Liver (tissue), 9 donors: ENCODE results near the gene SLC6A5. TPM values are rescaled to one million over a fixed set of nuclear protein-coding genes. Genes with fewer than 3 reads are reported as not detected.
A peak's percentile ranks its signal among the peaks of the same experiment; 100 is the strongest.

Experiments used
- DNase-seq: peaks from one replicate; pipeline ENCODE4 v3.0.0-alpha.2; 2017; ENCODE audit warnings: low spot score
- H3K27ac ChIP-seq, 2 donors: one replicate each; pipeline ENCODE4 v1.7.0; 2013; ENCODE audit warnings: inconsistent platforms in 2 of 2, low read length in 2 of 2, control low read depth in 1 of 2, low read depth in 1 of 2, mild to moderate bottlenecking in 1 of 2
- H3K27me3 ChIP-seq, 4 donors: one replicate each; pipeline versions ENCODE4 v1.6.1 to v1.7.0; 2013; ENCODE audit warnings: low read length in 3 of 4, inconsistent platforms in 1 of 4, mild to moderate bottlenecking in 1 of 4, moderate library complexity in 1 of 4; ENCODE audit not compliant: control insufficient read depth in 4 of 4, insufficient read depth in 4 of 4
- H3K36me3 ChIP-seq, 4 donors: one replicate each; pipeline versions ENCODE4 v1.6.1 to v1.7.0; 2013; ENCODE audit warnings: low read length in 3 of 4, mild to moderate bottlenecking in 3 of 4, low read depth in 1 of 4, moderate library complexity in 1 of 4; ENCODE audit not compliant: control insufficient read depth in 4 of 4, insufficient read depth in 3 of 4
- H3K4me1 ChIP-seq, 4 donors: one replicate each; pipeline versions ENCODE4 v1.6.1 to v1.7.0; 2013; ENCODE audit warnings: low read length in 3 of 4, mild to moderate bottlenecking in 3 of 4, moderate library complexity in 1 of 4; ENCODE audit not compliant: control insufficient read depth in 4 of 4, insufficient read depth in 4 of 4
- H3K4me3 ChIP-seq, 3 donors: one replicate each; pipeline versions ENCODE4 v1.6.1 to v1.7.0; 2013; ENCODE audit warnings: low read length in 3 of 3, control low read depth in 1 of 3, low read depth in 1 of 3, mild to moderate bottlenecking in 1 of 3
- H3K9ac ChIP-seq, 2 donors: one replicate each; pipeline ENCODE4 v1.7.0; 2013; ENCODE audit warnings: low read length in 2 of 2, mild to moderate bottlenecking in 2 of 2, moderate library complexity in 2 of 2, control low read depth in 1 of 2, low read depth in 1 of 2
- H3K9me3 ChIP-seq, 4 donors: one replicate each; pipeline versions ENCODE4 v1.6.1 to v1.7.0; 2013; ENCODE audit warnings: low read length in 3 of 4; ENCODE audit not compliant: control insufficient read depth in 4 of 4
- EGR1 ChIP-seq, 2 donors: IDR thresholded peaks; 2 replicates each; pipeline ENCODE4 v1.6.1; 2016 to 2018; ENCODE audit warnings: antibody characterized with exemption in 2 of 2, low read depth in 2 of 2
- RAD21 ChIP-seq, 2 donors: IDR thresholded peaks; 2 replicates each; pipeline ENCODE4 v1.6.1; 2016; ENCODE audit warnings: antibody characterized with exemption in 2 of 2, mild to moderate bottlenecking in 2 of 2
- RXRA ChIP-seq, 2 donors: IDR thresholded peaks; 2 replicates each; pipeline ENCODE4 v1.6.1; 2017 to 2018; ENCODE audit warnings: antibody characterized with exemption in 2 of 2, mild to moderate bottlenecking in 1 of 2
- SP1 ChIP-seq: IDR thresholded peaks from 2 replicates; pipeline ENCODE4 v1.6.1; 2018; ENCODE audit warnings: antibody characterized with exemption, mild to moderate bottlenecking
- TAF1 ChIP-seq: conservative IDR thresholded peaks from 2 replicates; pipeline ENCODE4 v1.6.1; 2016; ENCODE audit warnings: antibody characterized with exemption, mild to moderate bottlenecking
- YY1 ChIP-seq: IDR thresholded peaks from 2 replicates; pipeline ENCODE4 v1.6.1; 2016; ENCODE audit warnings: antibody characterized with exemption, mild to moderate bottlenecking
- WGBS: extraction: QIAGEN DNeasy Blood & Tissue Kit; methylation state at CpG from one replicate; pipeline ENCODE4 v1.1.7; 2013; 5-methylcytosine and 5-hydroxymethylcytosine counted together
- polyA plus RNA-seq, 2 donors: library from polyadenylated mRNA; stranded (reverse) in 1 of 2; unstranded in 1 of 2; fragments of 200-250 nt in 1 of 2; fragments of >200 nt in 1 of 2; fragmentation: Nextera tagmentation in 1 of 2; extraction: Ambion mirVana in 1 of 2; gene quantifications; one replicate each; pipeline versions ENCODE4 v1.2.1 to v1.2.3, GENCODE V29; 2013 to 2015
- total RNA-seq, 2 donors: library from RNA; depleted of rRNA; stranded (reverse); fragments of >200 nt; gene quantifications; one replicate each; pipeline ENCODE4 v1.2.3, GENCODE V29; 2014
- TF ChIP-seq, protein P1 (sequence below): fragments of 150-350 bp; IDR thresholded peaks from 2 replicates; pipeline ENCODE4 v1.5.1; 2017; ENCODE audit warnings: improper control_type of control experiment, low read depth, low read length; ENCODE audit not compliant: missing input control
- TF ChIP-seq, protein P2 (sequence below): IDR thresholded peaks from 2 replicates; pipeline ENCODE4 v1.6.1; 2016; ENCODE audit warnings: antibody characterized with exemption, mild to moderate bottlenecking
- TF ChIP-seq, protein P3 (sequence below): IDR thresholded peaks from 2 replicates; pipeline ENCODE4 v1.6.1; 2016; ENCODE audit warnings: antibody characterized with exemption
- donor health status: healthy.
- donor health status: healthy.
- donor health status: healthy.
- donor health status: healthy.
- donor health status: healthy.

The SLC6A5 gene
- total and polyA plus RNA-seq, 4 donors: not detected

DNA sequence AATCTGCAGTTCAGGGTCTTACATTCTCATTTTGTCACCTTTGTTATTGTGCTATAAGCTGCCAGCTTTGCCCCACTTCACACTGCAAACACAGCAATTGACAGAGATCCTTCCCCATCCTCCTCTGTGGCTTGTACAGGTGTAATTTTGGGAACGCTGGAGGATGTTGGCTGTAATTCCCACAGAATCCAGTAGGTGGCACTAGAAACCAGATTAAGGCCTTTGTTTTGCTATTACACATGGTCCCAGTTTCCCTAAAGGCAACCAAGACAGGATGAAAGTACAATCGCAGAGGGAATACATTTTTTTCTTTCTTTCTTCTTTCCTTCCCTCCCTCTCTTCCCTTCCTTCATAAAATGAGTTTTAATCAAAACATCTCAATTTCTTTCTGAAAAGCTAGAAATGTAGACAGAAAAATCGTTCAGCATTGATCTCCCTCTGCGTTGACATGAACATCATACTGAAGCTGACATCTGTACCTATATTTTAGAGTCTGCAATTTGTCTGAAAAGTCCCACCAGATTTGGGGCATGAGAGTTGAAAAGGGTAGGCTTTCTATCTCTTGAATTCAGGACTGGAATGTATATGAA, 48.7 kb downstream of the SLC6A5 start:
- H3K27ac ChIP-seq: no peak overlapping the region
- no peaks in the 10 kb centered on the region for H3K36me3 ChIP-seq
- H3K9ac ChIP-seq: no peak overlapping the region
- H3K9me3 ChIP-seq: no peaks in the 10 kb centered on the region
- H3K4me3 ChIP-seq: no peak overlapping the region
- no peaks in the 10 kb centered on the region for H3K27me3 ChIP-seq
- peak; percentile 60 for DNase-seq
- TF ChIP-seq TAF1 (no peak), RAD21 (IDR thresholded peaks at IDR 0.05) (peak; percentile 90 to 94)
- TF ChIP-seq, protein P1, sequence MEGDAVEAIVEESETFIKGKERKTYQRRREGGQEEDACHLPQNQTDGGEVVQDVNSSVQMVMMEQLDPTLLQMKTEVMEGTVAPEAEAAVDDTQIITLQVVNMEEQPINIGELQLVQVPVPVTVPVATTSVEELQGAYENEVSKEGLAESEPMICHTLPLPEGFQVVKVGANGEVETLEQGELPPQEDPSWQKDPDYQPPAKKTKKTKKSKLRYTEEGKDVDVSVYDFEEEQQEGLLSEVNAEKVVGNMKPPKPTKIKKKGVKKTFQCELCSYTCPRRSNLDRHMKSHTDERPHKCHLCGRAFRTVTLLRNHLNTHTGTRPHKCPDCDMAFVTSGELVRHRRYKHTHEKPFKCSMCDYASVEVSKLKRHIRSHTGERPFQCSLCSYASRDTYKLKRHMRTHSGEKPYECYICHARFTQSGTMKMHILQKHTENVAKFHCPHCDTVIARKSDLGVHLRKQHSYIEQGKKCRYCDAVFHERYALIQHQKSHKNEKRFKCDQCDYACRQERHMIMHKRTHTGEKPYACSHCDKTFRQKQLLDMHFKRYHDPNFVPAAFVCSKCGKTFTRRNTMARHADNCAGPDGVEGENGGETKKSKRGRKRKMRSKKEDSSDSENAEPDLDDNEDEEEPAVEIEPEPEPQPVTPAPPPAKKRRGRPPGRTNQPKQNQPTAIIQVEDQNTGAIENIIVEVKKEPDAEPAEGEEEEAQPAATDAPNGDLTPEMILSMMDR: peak; percentile 93
- 36% methylated on average over 4 of the region's 4 CpGs for WGBS
- no peaks in the 10 kb centered on the region for H3K4me1 ChIP-seq

DNA sequence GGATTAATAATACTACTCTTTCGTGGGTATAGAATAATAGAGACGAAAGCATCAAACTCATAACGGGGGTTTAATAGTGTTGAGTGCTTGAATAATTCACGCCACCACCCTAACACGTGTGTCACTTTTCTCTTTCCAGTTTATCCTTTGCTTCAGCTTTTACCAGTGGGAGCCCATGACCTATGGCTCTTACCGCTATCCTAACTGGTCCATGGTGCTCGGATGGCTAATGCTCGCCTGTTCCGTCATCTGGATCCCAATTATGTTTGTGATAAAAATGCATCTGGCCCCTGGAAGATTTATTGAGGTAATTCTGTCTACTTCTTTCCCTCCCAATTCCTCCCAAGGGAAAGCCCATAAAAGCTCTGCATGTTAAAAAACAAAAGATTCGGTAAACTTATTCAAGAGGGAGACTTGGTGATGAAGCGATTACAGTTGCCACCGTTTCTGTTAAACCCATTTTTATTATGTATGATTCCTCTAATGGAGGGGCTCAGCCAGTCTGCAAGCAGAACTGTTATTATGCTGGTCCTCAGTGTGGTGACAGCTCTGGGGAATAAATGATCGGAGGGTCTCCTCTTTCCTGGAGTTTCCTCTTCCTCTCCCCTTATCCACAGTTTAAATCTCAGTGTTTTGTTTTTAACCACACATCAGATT, 52.9 kb downstream of the SLC6A5 start:
- DNase-seq: no peak
- no peak overlapping the region for H3K9ac ChIP-seq
- no peaks in the 10 kb centered on the region for H3K9me3 ChIP-seq
- H3K27me3 ChIP-seq: peaks cover 0 to 3% (median 0%) of the 10 kb centered on the region in 4 donors
- no peaks in the 10 kb centered on the region for H3K36me3 ChIP-seq
- no peaks in the 10 kb centered on the region for H3K4me1 ChIP-seq
- 78% methylated on average over 13 of the region's 13 CpGs for WGBS
- no peak overlapping the region for H3K27ac ChIP-seq
- TF ChIP-seq YY1 (no peak), EGR1 (IDR thresholded peaks at IDR 0.05; ENCODE audit: low read depth in 2 of 2) (no peak)
- TF ChIP-seq, protein P2, sequence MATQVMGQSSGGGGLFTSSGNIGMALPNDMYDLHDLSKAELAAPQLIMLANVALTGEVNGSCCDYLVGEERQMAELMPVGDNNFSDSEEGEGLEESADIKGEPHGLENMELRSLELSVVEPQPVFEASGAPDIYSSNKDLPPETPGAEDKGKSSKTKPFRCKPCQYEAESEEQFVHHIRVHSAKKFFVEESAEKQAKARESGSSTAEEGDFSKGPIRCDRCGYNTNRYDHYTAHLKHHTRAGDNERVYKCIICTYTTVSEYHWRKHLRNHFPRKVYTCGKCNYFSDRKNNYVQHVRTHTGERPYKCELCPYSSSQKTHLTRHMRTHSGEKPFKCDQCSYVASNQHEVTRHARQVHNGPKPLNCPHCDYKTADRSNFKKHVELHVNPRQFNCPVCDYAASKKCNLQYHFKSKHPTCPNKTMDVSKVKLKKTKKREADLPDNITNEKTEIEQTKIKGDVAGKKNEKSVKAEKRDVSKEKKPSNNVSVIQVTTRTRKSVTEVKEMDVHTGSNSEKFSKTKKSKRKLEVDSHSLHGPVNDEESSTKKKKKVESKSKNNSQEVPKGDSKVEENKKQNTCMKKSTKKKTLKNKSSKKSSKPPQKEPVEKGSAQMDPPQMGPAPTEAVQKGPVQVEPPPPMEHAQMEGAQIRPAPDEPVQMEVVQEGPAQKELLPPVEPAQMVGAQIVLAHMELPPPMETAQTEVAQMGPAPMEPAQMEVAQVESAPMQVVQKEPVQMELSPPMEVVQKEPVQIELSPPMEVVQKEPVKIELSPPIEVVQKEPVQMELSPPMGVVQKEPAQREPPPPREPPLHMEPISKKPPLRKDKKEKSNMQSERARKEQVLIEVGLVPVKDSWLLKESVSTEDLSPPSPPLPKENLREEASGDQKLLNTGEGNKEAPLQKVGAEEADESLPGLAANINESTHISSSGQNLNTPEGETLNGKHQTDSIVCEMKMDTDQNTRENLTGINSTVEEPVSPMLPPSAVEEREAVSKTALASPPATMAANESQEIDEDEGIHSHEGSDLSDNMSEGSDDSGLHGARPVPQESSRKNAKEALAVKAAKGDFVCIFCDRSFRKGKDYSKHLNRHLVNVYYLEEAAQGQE: no peak
- TF ChIP-seq, protein P3, sequence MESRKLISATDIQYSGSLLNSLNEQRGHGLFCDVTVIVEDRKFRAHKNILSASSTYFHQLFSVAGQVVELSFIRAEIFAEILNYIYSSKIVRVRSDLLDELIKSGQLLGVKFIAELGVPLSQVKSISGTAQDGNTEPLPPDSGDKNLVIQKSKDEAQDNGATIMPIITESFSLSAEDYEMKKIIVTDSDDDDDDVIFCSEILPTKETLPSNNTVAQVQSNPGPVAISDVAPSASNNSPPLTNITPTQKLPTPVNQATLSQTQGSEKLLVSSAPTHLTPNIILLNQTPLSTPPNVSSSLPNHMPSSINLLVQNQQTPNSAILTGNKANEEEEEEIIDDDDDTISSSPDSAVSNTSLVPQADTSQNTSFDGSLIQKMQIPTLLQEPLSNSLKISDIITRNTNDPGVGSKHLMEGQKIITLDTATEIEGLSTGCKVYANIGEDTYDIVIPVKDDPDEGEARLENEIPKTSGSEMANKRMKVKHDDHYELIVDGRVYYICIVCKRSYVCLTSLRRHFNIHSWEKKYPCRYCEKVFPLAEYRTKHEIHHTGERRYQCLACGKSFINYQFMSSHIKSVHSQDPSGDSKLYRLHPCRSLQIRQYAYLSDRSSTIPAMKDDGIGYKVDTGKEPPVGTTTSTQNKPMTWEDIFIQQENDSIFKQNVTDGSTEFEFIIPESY: no peak
- H3K4me3 ChIP-seq: no peak overlapping the region

DNA sequence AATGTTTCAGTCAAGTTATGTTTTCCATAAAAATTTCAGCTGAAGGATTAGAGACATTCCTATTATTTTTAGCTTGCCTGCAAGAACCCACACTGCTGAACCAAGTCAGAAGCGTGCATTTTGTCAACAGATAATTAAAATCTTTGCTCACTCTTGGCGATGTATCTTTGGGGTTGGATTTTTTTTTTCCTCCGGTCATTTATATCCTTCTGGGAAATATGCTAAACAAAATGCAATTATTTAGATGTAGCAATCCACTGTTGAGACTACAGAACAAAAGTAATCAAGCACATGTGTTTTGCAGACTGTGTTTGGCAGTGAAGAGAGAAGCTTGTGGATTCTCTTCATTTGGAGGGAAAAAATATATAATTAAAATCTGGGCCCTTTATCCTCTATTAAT, 54.6 kb downstream of the SLC6A5 start:
- Histone ChIP-seq H3K9me3 (no peaks in the 10 kb centered on the region), H3K4me1 (no peaks in the 10 kb centered on the region), H3K27me3 (peaks cover 0 to 3% (median 0%) of the 10 kb centered on the region in 4 donors), H3K36me3 (no peaks in the 10 kb centered on the region), H3K4me3 (no peak overlapping the region), H3K27ac (no peak overlapping the region), H3K9ac (no peak overlapping the region)
- DNase-seq: no peak
- WGBS: 81% methylated on average over 3 of the region's 3 CpGs
- TF ChIP-seq RXRA (IDR thresholded peaks at IDR 0.05): no peak
- no peak for TF ChIP-seq SP1
